GM21528 (cell line): ENCODE measurements around the gene LMOD3.
A peak's percentile ranks its signal among the peaks of the same experiment; 100 is the strongest.

Experiments
- ATAC-seq: cut with Tn5 transposase; IDR thresholded peaks from one replicate; pipeline ENCODE4 v1.9.1; 2021; ENCODE audit warnings: mild to moderate bottlenecking, moderate library complexity; ENCODE audit not compliant: unreplicated experiment, low FRiP score

Gene LMOD3

GRCh38 chr3:69065318-69065964 lies 57.0 kb downstream of the LMOD3 start:
- ATAC-seq, result no peak

GRCh38 chr3:69063636-69064035 lies 58.8 kb downstream of the LMOD3 start:
- ATAC-seq, result no peak

- ATAC-seq, result no peak
Measured at GRCh38 chr3:69059688-69060087, 62.7 kb downstream of the LMOD3 start.

GRCh38 chr3:69058947-69059224 lies 63.5 kb downstream of the LMOD3 start:
- ATAC-seq, result no peak

GRCh38 chr3:69058180-69058946 lies 64.0 kb downstream of the LMOD3 start:
- peak; percentile 97 for ATAC-seq
